ENCODE results near the gene ST3GAL3.

GRCh38 chr1:43937179-43937865 lies 230.0 kb downstream of the ST3GAL3 start:
- TF ChIP-seq SIN3A (IDR thresholded peaks at IDR 0.05; ENCODE audit: borderline replicate concordance, insufficient read depth, low read length): no peak
- TF ChIP-seq REST (IDR thresholded peaks at IDR 0.05; ENCODE audit: insufficient read depth in 1 of 2, low read depth in 2 of 2, low read length in 2 of 2): no peak

Measured in PFSK-1 (cell line).